Inflammatory macrophage treated with lipopolysaccharide for 4 hours (primary cell): ENCODE data around the gene NCK1.

Source experiments
- DNase-seq: peaks from one replicate; pipeline ENCODE4 v3.0.0-alpha.2; 2020

The NCK1 gene

GRCh38 chr3:136861890-136862616 lies at the start of gene NCK1:
NCK1 (plus strand) TSS chr3:136862208; CDS start chr3:136928002, 65,794 bp downstream.
- DNase-seq: peak; percentile 98

- DNase-seq: no peak
These were observed 44.6 kb upstream of the NCK1 start for GRCh38 chr3:136817448-136817847.

GRCh38 chr3:136818191-136818768 lies 43.7 kb upstream of the NCK1 start:
- DNase-seq: no peak

GRCh38 chr3:136818769-136819391 lies 43.1 kb upstream of the NCK1 start, which contains the start of gene SLC35G2:
SLC35G2 (plus strand) TSS chr3:136819126; CDS start chr3:136854461, 35,335 bp downstream.
- DNase-seq: peak; percentile 8

- peak; percentile 16 for DNase-seq
These were observed 42.6 kb upstream of the NCK1 start for GRCh38 chr3:136819392-136819730.

- peak; percentile 18 for DNase-seq
These were observed 42.0 kb upstream of the NCK1 start for GRCh38 chr3:136819731-136820679.

- no peak for DNase-seq
These were observed 30.5 kb upstream of the NCK1 start for GRCh38 chr3:136831461-136831860.

GRCh38 chr3:136835089-136835812 lies 26.8 kb upstream of the NCK1 start:
- DNase-seq: no peak

- no peak for DNase-seq
These were observed 26.0 kb upstream of the NCK1 start for GRCh38 chr3:136835813-136836510.

- no peak for DNase-seq
These were observed 25.4 kb upstream of the NCK1 start for GRCh38 chr3:136836511-136837156.

GRCh38 chr3:136838641-136839555 lies 23.1 kb upstream of the NCK1 start:
- DNase-seq: no peak

- DNase-seq: no peak
These were observed 22.5 kb upstream of the NCK1 start for GRCh38 chr3:136839556-136839931.

- no peak for DNase-seq
These were observed 21.8 kb upstream of the NCK1 start for GRCh38 chr3:136840252-136840651.

- no peak for DNase-seq
These were observed 19.7 kb upstream of the NCK1 start for GRCh38 chr3:136842294-136842693.

GRCh38 chr3:136844724-136845123 lies 17.3 kb upstream of the NCK1 start:
- no peak for DNase-seq

- no peak for DNase-seq
These were observed 9.8 kb upstream of the NCK1 start for GRCh38 chr3:136852180-136852579.

GRCh38 chr3:136856665-136857064 lies 5.3 kb upstream of the NCK1 start:
- peak; percentile 62 for DNase-seq

GRCh38 chr3:136858381-136858780 lies 3.6 kb upstream of the NCK1 start:
- DNase-seq: peak; percentile 86

GRCh38 chr3:136860541-136860940 lies 1.5 kb upstream of the NCK1 start:
- DNase-seq: no peak
